Renal pelvis (tissue), 4 donors: Measurements from ENCODE around the gene SPEG. TPM values are rescaled to one million over a fixed set of nuclear protein-coding genes. Genes with fewer than 3 reads are reported as not detected.

Experiments
- DNase-seq: peaks from one replicate; pipeline ENCODE4 v3.0.0-alpha.2; 2013
- polyA plus RNA-seq, 3 donors: library from polyadenylated mRNA; unstranded; fragments of 120-200 nt; gene quantifications; one replicate each; pipeline ENCODE4 v1.2.1, GENCODE V29; 2013; ENCODE audit not compliant: insufficient read length in 3 of 3

Gene SPEG
- polyA plus RNA-seq, 3 donors, result 13.1 to 16.9 (median 13.5) TPM

DNA sequence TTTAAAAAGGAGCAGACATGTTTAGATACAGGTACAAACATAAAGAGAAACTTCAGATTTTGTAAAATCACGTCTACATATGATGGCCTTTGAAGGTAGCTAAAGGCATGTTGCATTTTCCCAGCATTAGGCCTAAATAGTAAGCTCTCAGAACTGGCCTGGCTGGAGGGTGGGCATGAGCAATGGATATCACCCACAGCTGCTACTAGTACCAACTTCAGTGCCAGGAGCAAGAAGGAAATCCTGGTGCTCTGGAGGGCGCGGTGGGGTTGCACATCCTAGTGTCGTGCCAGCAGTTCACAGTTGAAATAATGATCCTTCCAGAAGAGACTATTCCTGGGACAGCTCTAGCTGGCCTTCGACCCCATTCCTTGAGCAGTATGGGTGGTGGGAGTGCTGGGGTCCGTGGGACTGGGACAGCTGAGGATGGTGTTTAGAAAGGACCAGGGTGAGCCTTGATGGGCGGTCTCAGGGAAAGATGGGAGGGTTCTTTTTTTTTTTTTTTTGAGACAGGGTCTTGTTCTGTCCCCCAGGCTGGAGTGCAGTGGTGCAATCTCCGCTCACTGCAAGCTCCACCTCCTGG is 11.6 kb upstream of the SPEG start:
- no peak for DNase-seq

DNA sequence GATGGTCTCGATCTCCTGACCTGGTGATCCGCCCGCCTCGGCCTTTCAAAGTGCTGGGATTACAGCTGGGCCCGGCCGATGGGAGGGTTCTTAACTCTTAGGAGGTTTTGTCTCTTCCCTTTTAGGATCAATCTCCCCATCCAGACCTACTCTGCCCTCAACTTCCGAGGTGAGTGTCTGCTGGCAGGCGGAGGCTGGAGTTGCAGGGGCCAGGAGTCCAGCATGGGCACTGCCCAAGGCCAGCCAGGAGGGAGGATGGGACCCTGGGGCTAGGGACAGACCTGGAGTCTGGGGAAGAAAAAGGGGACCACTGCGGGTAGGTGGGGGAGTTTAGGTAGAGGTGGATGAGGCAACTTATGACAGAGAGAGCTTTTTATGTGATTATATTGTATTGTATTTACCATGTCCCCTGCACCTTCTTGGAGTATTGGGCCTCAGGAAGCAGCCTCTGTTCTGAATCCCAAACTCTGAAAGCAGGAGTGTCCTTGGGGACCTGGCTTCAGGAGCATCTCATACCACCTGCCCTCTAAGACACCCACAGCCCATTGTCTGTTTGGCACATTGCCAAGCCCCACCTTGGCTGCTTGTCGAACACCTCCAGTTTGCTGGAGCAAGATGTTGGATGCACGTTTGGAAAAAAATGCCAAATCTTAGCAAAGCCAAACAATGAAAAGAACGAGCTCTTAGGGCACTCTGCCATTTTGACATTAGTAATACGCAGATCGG is 10.8 kb upstream of the SPEG start:
- DNase-seq, result no peak

GRCh38 chr2:219425238-219426067 is 9.2 kb upstream of the SPEG start:
- DNase-seq, result no peak

- no peak for DNase-seq
Observed at GRCh38 chr2:219426068-219426443, 8.6 kb upstream of the SPEG start.

DNA sequence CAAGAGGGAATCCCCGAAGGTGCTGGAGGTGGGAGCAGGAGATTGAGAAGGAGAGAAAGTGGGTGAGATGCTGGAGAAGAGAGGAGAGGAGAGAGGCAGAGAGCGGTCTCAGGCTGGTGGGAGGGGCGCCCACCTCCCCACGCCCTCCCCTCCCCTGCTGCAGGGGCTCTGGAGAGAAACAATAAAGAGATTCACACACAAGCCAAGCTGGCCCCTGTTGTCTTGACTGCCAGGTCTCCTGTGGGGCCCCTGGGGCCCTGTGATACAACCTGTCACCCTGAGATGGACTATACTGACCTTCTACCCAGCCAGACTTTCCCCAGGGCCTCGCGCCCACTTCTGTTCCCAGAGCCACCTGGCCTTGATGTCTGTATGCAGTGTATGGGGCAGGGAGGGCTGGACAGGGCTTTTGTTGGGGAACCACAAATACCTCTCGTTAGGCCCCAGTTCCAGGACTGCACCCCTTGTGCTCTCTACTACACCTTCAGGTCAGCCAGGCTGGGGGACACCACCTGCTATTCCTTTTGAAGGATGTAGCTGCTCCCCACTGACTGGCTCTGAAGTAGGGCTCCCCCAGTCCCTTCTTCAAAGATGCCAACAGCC is 8.0 kb upstream of the SPEG start:
- DNase-seq, result no peak

GRCh38 chr2:219428469-219428868 is 6.2 kb upstream of the SPEG start:
- DNase-seq, result no peak

- no peak for DNase-seq
Observed at GRCh38 chr2:219429958-219430606, 4.6 kb upstream of the SPEG start.

DNA sequence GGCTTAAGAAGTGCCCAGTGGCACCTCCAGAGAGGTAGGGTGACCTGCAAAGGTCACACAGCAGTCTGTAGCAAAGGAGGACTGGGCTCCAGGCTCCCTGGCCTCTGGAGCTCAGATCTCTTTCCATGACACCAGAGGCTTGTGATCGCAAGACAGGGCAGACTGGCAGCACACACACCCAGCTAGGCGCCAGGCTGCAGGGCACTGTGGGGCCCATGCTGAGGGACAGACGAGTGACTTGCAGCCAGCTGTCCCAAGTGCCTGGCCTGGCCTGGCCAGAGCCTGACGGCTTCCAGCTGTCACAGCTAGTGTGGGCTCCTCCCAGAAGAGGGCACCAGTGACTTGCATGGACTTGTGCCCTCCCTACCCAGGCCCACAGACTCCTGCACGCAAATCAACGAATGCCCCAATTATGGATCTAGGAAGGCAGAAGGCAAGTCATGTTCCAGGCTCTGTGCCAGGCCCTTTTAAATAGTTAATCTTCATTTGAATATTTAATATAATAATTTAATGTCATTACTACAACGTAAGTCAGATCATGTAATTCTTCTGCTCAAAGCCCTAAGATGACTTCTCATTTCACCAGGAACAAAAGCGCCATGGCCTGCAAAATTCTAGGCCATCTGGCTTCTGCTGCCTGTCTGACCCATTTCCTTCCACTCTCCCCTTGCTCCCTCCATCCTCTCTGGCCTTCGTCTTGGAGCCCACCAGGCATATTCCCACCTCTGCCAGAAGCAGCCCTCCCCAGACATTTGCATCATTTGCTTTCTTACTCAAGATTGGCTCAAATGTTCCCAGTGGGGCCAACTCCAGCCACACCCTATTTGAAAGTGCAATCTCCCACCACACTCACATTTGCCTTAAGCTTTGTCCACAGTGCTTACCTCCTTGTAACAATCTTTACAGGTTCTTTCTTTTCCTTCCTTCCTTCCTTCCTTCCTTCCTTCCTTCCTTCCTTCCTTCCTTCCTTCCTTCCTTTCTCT is 3.7 kb upstream of the SPEG start:
- DNase-seq, result no peak

- DNase-seq, result no peak
Observed at GRCh38 chr2:219433666-219434467, 776 bp upstream of the SPEG start.

DNA sequence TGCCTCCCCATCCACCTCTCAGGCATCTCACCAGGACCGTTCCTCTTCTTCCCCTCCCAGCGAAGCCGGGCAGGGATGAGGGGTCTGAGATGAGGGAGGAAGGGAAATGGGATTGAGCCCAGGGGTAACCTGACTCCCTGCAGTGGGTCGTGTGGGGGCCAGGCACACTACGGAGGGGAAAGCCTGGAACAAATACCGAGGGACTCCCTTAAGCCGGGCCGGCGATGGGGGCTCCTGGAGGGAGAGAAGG is 250 bp upstream of the SPEG start:
- DNase-seq, result no peak

DNA sequence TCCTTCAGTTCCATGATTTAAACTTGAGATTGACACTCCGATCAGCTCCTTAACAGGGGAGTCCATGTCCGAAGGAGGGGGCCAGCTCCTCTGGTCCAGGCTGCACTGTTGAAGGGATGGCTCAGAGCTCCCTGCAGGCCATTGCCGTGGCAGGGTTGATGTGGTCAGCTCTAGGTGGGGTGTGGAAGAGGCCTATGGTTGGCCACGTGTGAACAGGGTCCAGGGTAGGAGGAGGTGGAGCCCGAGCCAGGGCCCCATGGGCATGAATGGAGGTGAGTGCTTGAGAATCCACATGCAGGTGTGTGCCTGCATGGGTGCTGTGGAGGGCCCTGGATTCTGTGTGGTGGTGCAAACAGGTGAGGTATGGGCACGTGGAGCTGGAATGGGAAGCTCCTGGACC is 1.1 kb downstream of the SPEG start:
- DNase-seq, result no peak

- DNase-seq, result no peak
Observed at GRCh38 chr2:219436491-219436890, 1.8 kb downstream of the SPEG start.

DNA sequence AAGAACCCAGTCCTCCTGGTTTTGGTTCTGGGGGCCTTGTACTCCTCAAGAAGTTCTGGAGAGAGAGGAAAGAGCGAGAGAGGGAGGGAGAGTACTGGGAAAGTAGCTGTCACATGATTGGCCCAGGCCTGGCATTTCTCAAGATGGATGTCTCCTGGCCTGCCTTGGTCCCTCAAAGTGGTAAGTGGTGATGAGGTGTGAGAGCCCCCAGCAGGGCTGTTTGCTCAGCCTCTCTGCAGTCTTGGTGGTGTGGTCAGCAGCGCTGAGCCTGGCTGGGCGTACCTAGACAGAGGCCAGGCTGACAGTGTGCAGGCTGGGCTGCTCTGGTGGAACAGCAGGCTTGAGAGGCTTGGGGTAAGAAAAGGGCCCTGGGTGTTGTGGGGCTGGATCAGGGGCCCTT is 2.5 kb downstream of the SPEG start:
- no peak for DNase-seq

DNA sequence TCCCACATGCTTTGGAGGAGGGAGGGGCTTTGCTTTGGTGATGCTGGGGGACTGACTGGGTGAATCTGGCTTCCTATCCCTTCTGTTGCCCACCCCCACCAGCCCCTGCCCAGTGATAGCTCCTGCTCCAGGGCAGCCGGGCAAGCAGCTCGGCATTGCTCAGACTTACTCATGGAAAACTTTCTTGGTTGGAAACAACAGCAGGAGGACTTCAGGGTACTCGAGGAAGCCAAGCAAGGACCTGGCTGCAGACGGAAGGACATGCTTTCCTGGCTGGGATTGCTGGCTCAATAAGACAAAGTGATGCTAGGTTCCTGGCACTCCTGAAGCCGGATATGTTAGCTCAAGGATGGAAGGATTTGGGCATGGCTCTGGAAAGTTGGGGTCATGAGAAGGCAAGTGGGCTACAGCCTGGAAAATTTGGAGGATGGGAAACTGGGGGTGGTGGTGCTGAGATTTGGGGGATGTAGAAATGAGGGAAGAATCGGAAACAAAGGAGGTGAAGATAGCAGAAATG is 3.1 kb downstream of the SPEG start:
- DNase-seq, result no peak

DNA sequence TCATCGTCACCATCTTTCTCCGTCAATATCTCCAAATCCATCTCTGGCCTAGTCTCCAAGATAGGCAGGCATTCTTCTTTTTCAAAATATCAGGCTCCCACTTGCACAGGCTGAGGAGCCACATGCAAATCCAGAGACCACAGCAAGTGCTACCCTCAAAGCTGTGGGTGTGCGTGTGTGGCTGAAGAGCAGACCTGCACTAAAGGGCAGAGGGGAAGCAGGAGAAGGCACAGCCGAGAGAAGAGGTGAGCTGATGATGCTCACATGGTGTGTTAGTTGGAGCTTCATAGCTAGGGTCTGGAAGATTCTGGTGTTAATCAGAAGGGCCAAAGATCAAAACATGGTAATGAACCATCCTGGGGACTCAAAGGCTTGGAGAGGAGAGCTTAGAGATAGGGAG is 3.8 kb downstream of the SPEG start:
- DNase-seq, result no peak

GRCh38 chr2:219439506-219439905 is 4.9 kb downstream of the SPEG start:
- no peak for DNase-seq

DNA sequence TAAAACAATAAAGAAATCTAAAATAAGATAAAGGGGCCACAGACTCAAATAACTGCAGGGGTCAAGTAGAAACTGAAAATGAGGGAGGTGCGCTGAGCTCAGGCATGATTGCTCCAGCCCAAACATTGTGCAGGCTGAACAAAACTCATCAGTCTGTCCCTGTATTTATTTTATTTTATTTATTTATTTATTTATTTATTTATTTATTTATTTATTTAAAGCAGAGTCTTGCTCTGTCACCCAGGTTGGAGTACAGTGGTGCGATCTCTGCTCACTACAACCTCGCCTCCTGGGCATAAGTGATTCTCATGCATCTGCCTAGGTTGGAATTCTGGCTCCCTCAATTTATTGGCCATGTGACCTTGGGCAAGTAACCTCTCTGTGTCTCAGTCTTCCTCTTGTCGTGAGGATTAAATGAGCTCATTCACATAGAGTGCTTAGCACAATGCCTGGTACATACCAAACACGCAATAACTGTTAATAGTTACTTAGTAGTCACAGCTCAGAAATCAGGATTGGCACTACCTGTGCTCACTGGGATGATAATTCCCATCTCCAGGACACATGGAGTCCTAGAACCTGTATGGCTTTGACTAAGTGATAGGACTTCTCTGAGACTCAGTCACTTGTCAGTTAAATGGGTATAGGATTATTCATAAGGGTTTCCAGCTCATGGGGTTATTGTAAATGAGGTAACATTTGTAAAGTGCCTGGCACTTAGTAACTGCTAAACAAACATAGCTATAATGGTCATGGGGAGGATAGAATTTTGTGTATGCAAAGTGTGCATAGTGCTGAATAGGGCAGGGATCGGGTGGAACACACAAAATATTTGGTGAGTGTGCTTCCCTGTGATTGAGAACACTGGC is 6.0 kb downstream of the SPEG start:
- no peak for DNase-seq

- DNase-seq, result no peak
Observed at GRCh38 chr2:219441451-219442255, 7.0 kb downstream of the SPEG start.
